Trophoblast cell (in vitro differentiated cells and primary cell): ENCODE measurements around the gene LHX2.
A peak's percentile ranks its signal among the peaks of the same experiment; 100 is the strongest.

Experiments
- DNase-seq, 2 donors: peaks; one replicate each; pipeline ENCODE4 v3.0.0-alpha.2; 2016
- H2AFZ ChIP-seq: 2 replicates; pipeline ENCODE4 v1.6.1; 2013; ENCODE audit warnings: low read length, moderate library complexity, mild to moderate bottlenecking; ENCODE audit not compliant: insufficient read depth, poor library complexity
- H2AK5ac ChIP-seq: 2 replicates; pipeline ENCODE4 v1.6.1; 2013; ENCODE audit warnings: mild to moderate bottlenecking, low read length
- H2BK120ac ChIP-seq: 2 replicates; pipeline ENCODE4 v1.6.1; 2013; ENCODE audit warnings: low read length, mild to moderate bottlenecking, moderate library complexity; ENCODE audit not compliant: insufficient read depth, poor library complexity
- H2BK12ac ChIP-seq: 2 replicates; pipeline ENCODE4 v1.6.1; 2013; ENCODE audit warnings: mild to moderate bottlenecking, low read length, moderate library complexity
- H2BK5ac ChIP-seq: 2 replicates; pipeline ENCODE4 v1.6.1; 2013; ENCODE audit warnings: low read length, low read depth, moderate library complexity, mild to moderate bottlenecking; ENCODE audit not compliant: poor library complexity
- H3K14ac ChIP-seq: 2 replicates; pipeline ENCODE4 v1.6.1; 2013; ENCODE audit warnings: mild to moderate bottlenecking, low read length
- H3K18ac ChIP-seq: 2 replicates; pipeline ENCODE4 v1.6.1; 2013; ENCODE audit warnings: mild to moderate bottlenecking, low read length
- H3K23ac ChIP-seq: 2 replicates; pipeline ENCODE4 v1.6.1; 2013; ENCODE audit warnings: low read length
- H3K27ac ChIP-seq: 2 replicates; pipeline ENCODE4 v1.5.1; 2013; ENCODE audit warnings: low read depth, mild to moderate bottlenecking, inconsistent platforms, low read length, moderate library complexity
- H3K27me3 ChIP-seq: 2 replicates; pipeline ENCODE4 v1.6.1; 2013; ENCODE audit warnings: inconsistent platforms, mild to moderate bottlenecking, low read length, moderate library complexity; ENCODE audit not compliant: insufficient read depth
- H3K36me3 ChIP-seq, 2 experiments: 1 replicate in 1 of 2; 2 replicates in 1 of 2; pipeline ENCODE4 v1.6.1; 2013; ENCODE audit warnings: low read length in 2 of 2, mild to moderate bottlenecking in 2 of 2, moderate library complexity in 1 of 2; ENCODE audit not compliant: insufficient read depth in 2 of 2, control insufficient read depth in 1 of 2
- H3K4ac ChIP-seq: 2 replicates; pipeline ENCODE4 v1.6.1; 2013; ENCODE audit warnings: low read depth, mild to moderate bottlenecking, low read length, moderate library complexity
- H3K4me1 ChIP-seq, 2 experiments: 1 replicate in 1 of 2; 2 replicates in 1 of 2; pipeline ENCODE4 v1.6.1; 2013; ENCODE audit warnings: low read length in 2 of 2, mild to moderate bottlenecking in 2 of 2, moderate library complexity in 1 of 2; ENCODE audit not compliant: insufficient read depth in 2 of 2, control insufficient read depth in 1 of 2
- H3K4me2 ChIP-seq: 2 replicates; pipeline ENCODE4 v1.6.1; 2013; ENCODE audit warnings: inconsistent platforms, mild to moderate bottlenecking, low read length, moderate library complexity
- H3K4me3 ChIP-seq: 2 replicates; pipeline ENCODE4 v1.5.1; 2013; ENCODE audit warnings: mild to moderate bottlenecking, low read depth, low read length, inconsistent platforms
- H3K79me1 ChIP-seq: one replicate; pipeline ENCODE4 v1.6.1; 2013; ENCODE audit warnings: low read length
- H3K79me2 ChIP-seq: 2 replicates; pipeline ENCODE4 v1.6.1; 2013; ENCODE audit warnings: low read length, mild to moderate bottlenecking; ENCODE audit not compliant: control insufficient read depth, insufficient read depth, poor library complexity
- H3K9ac ChIP-seq: 2 replicates; pipeline ENCODE4 v1.6.1; 2013; ENCODE audit warnings: mild to moderate bottlenecking, low read length
- H3K9me3 ChIP-seq: 2 replicates; pipeline ENCODE4 v1.6.1; 2013; ENCODE audit warnings: low read depth, mild to moderate bottlenecking, control low read depth, inconsistent platforms, low read length; ENCODE audit not compliant: insufficient read depth
- H4K12ac ChIP-seq: 2 replicates; pipeline ENCODE4 v1.6.1; 2013; ENCODE audit warnings: low read depth, mild to moderate bottlenecking, low read length, moderate library complexity
- H4K8ac ChIP-seq: 2 replicates; pipeline ENCODE4 v1.6.1; 2013; ENCODE audit warnings: low read depth, mild to moderate bottlenecking, low read length, moderate library complexity
- H4K91ac ChIP-seq: one replicate; pipeline ENCODE4 v1.6.1; 2013; ENCODE audit warnings: low read depth, mild to moderate bottlenecking, low read length, moderate library complexity
- WGBS: extraction: QIAGEN DNeasy Blood & Tissue Kit; methylation state at CpG from one replicate; pipeline ENCODE4 v1.1.7; 2013; ENCODE audit warnings: missing lambda C conversion rate; ENCODE audit not compliant: insufficient read length, insufficient coverage; ENCODE audit errors: extremely low coverage; 5-methylcytosine and 5-hydroxymethylcytosine counted together

The LHX2 gene

DNA sequence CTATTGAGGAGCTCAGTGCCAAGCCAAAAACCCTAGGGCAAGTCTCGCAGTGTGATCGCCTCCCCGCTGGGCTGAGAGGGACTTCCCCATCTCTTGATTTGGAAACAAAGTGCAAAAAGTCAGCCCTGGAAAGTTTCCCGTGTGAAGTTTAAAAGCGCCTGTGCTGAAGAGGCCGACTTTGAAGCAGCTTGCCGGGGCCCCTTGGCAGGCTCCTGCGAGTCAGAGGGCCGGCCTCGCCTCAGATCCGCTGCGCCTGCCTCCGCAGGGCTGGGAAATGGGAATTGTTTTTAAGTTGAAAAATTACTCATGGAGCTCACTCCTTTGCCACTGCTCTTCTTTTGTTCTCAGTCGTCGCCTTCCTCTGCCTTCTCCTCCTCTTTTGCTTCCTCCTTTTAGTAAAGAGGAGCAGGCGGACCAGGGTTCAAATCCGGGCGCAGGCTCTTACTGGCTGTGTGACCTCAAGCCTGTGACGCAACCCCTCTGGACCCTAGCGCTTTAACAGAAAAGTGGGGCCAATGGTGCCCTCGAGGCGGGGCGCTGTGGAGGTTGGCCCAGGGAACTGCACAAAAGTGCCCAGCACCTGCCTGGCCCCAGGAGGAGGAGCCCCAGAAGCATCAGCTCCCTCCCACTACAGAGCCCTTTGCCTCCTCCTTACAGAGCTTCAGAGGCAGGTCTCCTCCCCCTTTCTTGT, 14.7 kb upstream of the LHX2 start:
- H3K36me3 ChIP-seq = no peaks in the 10 kb centered on the region
- peak; percentile 22 to 34 for DNase-seq
- WGBS = no CpG with 5 or more reads among the region's 23 CpGs
- H3K27me3 ChIP-seq = peaks cover 69% of the 10 kb centered on the region
- H3K9ac ChIP-seq = no peak overlapping the region
- H3K4ac ChIP-seq = no peak overlapping the region
- no peak overlapping the region for H4K8ac ChIP-seq
- H4K12ac ChIP-seq = no peak overlapping the region
- H3K23ac ChIP-seq = no peak overlapping the region
- H3K27ac ChIP-seq = no peak overlapping the region
- H2BK5ac ChIP-seq = no peak overlapping the region
- H3K9me3 ChIP-seq = peaks cover 10% of the 10 kb centered on the region
- no peak overlapping the region for H2AK5ac ChIP-seq
- no peak overlapping the region for H3K14ac ChIP-seq
- no peak overlapping the region for H3K4me2 ChIP-seq
- no peak overlapping the region for H4K91ac ChIP-seq
- H3K79me2 ChIP-seq = no peaks in the 10 kb centered on the region
- H3K4me3 ChIP-seq = no peak overlapping the region
- H3K18ac ChIP-seq = no peak overlapping the region
- H2BK120ac ChIP-seq = no peak overlapping the region
- no peak overlapping the region for H2AFZ ChIP-seq
- peaks cover 0 to 4% of the 10 kb centered on the region in 2 experiments for H3K4me1 ChIP-seq
- no peaks in the 10 kb centered on the region for H3K79me1 ChIP-seq
- H2BK12ac ChIP-seq = no peak overlapping the region

DNA sequence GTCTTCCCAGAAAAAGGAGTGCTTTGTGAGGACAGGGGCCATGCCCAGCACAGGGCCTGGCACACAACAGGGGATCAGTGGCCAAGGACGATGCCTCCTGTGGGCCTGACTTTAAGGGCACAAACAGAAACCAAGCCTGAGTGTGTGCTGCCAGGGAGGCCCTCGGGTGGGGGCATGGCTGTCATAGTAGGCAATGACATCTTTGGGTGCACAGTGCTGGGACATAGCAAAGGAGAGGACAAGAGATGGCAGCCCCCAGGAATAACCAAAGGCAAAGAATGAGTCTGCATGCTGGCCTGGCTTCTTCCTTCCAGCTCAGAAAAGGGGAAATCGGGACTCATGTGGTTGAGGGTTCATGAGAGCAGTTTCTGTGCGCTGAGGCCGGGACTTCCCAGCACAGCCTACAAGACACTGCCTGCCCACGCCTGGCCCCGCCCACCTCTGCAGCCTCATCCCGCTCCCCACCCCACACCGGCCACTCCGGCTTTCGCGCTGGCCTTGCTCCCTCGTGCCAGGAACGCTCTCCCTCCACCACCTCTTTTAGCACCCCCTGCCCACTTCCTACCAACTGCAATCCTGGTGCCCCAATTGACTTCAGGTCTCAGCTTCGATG, 13.8 kb upstream of the LHX2 start:
- H3K79me1 ChIP-seq = no peaks in the 10 kb centered on the region
- no peaks in the 10 kb centered on the region for H3K79me2 ChIP-seq
- no peak overlapping the region for H2BK5ac ChIP-seq
- H3K27me3 ChIP-seq = peaks cover 78% of the 10 kb centered on the region
- H3K9ac ChIP-seq = no peak overlapping the region
- peaks cover 0 to 4% of the 10 kb centered on the region in 2 experiments for H3K4me1 ChIP-seq
- H4K12ac ChIP-seq = no peak overlapping the region
- no peak overlapping the region for H2BK12ac ChIP-seq
- H2AFZ ChIP-seq = no peak overlapping the region
- H3K23ac ChIP-seq = no peak overlapping the region
- H3K18ac ChIP-seq = no peak overlapping the region
- H3K4ac ChIP-seq = no peak overlapping the region
- no peak overlapping the region for H2BK120ac ChIP-seq
- DNase-seq = peak; percentile 33 to 43
- H3K14ac ChIP-seq = no peak overlapping the region
- no CpG with 5 or more reads among the region's 15 CpGs for WGBS
- H2AK5ac ChIP-seq = no peak overlapping the region
- no peaks in the 10 kb centered on the region for H3K36me3 ChIP-seq
- no peak overlapping the region for H4K91ac ChIP-seq
- H4K8ac ChIP-seq = no peak overlapping the region
- no peak overlapping the region for H3K4me2 ChIP-seq
- peaks cover 10% of the 10 kb centered on the region for H3K9me3 ChIP-seq
- no peak overlapping the region for H3K4me3 ChIP-seq
- no peak overlapping the region for H3K27ac ChIP-seq

GRCh38 chr9:123998278-123998925, 13.2 kb upstream of the LHX2 start:
- H4K12ac ChIP-seq = no peak overlapping the region
- H2AK5ac ChIP-seq = no peak overlapping the region
- H3K14ac ChIP-seq = no peak overlapping the region
- H3K79me2 ChIP-seq = no peaks in the 10 kb centered on the region
- no peak overlapping the region for H2BK120ac ChIP-seq
- DNase-seq = no peak
- no peak overlapping the region for H3K4me3 ChIP-seq
- H3K18ac ChIP-seq = no peak overlapping the region
- H3K27ac ChIP-seq = no peak overlapping the region
- no peak overlapping the region for H4K8ac ChIP-seq
- no peak overlapping the region for H3K4ac ChIP-seq
- H3K36me3 ChIP-seq = no peaks in the 10 kb centered on the region
- WGBS = no CpG with 5 or more reads among the region's 6 CpGs
- peaks cover 10% of the 10 kb centered on the region for H3K9me3 ChIP-seq
- H2AFZ ChIP-seq = no peak overlapping the region
- H3K23ac ChIP-seq = no peak overlapping the region
- no peak overlapping the region for H2BK5ac ChIP-seq
- H3K27me3 ChIP-seq = peaks cover 81% of the 10 kb centered on the region
- peaks cover 0 to 4% of the 10 kb centered on the region in 2 experiments for H3K4me1 ChIP-seq
- no peak overlapping the region for H3K9ac ChIP-seq
- no peaks in the 10 kb centered on the region for H3K79me1 ChIP-seq
- H4K91ac ChIP-seq = no peak overlapping the region
- no peak overlapping the region for H2BK12ac ChIP-seq
- H3K4me2 ChIP-seq = no peak overlapping the region

GRCh38 chr9:123998970-123999621, 12.5 kb upstream of the LHX2 start:
- no peak overlapping the region for H3K18ac ChIP-seq
- H4K91ac ChIP-seq = no peak overlapping the region
- H3K9ac ChIP-seq = no peak overlapping the region
- no peak overlapping the region for H3K4ac ChIP-seq
- H3K4me2 ChIP-seq = peak overlapping the region; percentile 44
- H3K4me3 ChIP-seq = no peak overlapping the region
- no CpG with 5 or more reads among the region's 43 CpGs for whole genome bisulfite sequencing
- no peak overlapping the region for H2BK120ac ChIP-seq
- peaks cover 10% of the 10 kb centered on the region for H3K9me3 ChIP-seq
- peaks cover 86% of the 10 kb centered on the region for H3K27me3 ChIP-seq
- no peaks in the 10 kb centered on the region for H3K36me3 ChIP-seq
- H2BK5ac ChIP-seq = no peak overlapping the region
- DNase-seq = no peak
- H2BK12ac ChIP-seq = no peak overlapping the region
- H2AK5ac ChIP-seq = no peak overlapping the region
- no peaks in the 10 kb centered on the region for H3K79me2 ChIP-seq
- no peak overlapping the region for H3K23ac ChIP-seq
- no peak overlapping the region for H4K8ac ChIP-seq
- H3K27ac ChIP-seq = no peak overlapping the region
- H3K79me1 ChIP-seq = no peaks in the 10 kb centered on the region
- H3K4me1 ChIP-seq = peaks cover 0 to 4% of the 10 kb centered on the region in 2 experiments
- no peak overlapping the region for H2AFZ ChIP-seq
- H3K14ac ChIP-seq = no peak overlapping the region
- no peak overlapping the region for H4K12ac ChIP-seq
